GM19043 (cell line): Measurements from ENCODE around the gene WTAP.
"Not testable (repeated sequence)": the region's sequence is repeated elsewhere in the genome, so short reads cannot be mapped to it uniquely, and the experiment has no call there.

Experiments used
- ATAC-seq: cut with Tn5 transposase; IDR thresholded peaks from one replicate; pipeline ENCODE4 v1.9.1; 2021; ENCODE audit warnings: low read depth; ENCODE audit not compliant: unreplicated experiment

Gene WTAP

GRCh38 chr6:159726918-159727716, at the start of gene WTAP:
Gene WTAP, plus strand, starts transcription at chr6:159727506. Its CDS starts 8,760 bp downstream, at chr6:159736266.
- peak; percentile 77 for ATAC-seq

GRCh38 chr6:159677506-159678165, 49.7 kb upstream of the WTAP start:
- no peak for ATAC-seq

GRCh38 chr6:159678574-159678973, 48.7 kb upstream of the WTAP start:
- ATAC-seq: no peak

- ATAC-seq: peak; percentile 50
These were observed 47.9 kb upstream of the WTAP start for GRCh38 chr6:159679091-159680077.

GRCh38 chr6:159680104-159680503, 47.2 kb upstream of the WTAP start:
- no peak for ATAC-seq

GRCh38 chr6:159681191-159681880, 46.0 kb upstream of the WTAP start:
- no peak for ATAC-seq

- ATAC-seq: no peak
These were observed 45.0 kb upstream of the WTAP start for GRCh38 chr6:159682295-159682694.

- ATAC-seq: no peak
These were observed 44.5 kb upstream of the WTAP start for GRCh38 chr6:159682810-159683209.

GRCh38 chr6:159684013-159684304, 43.3 kb upstream of the WTAP start:
- ATAC-seq: no peak

GRCh38 chr6:159686040-159686439, 41.3 kb upstream of the WTAP start:
- ATAC-seq: no peak

- ATAC-seq: no peak
These were observed 40.6 kb upstream of the WTAP start for GRCh38 chr6:159686703-159687102.

- ATAC-seq: no peak
These were observed 40.0 kb upstream of the WTAP start for GRCh38 chr6:159687341-159687740.

- ATAC-seq: no peak
These were observed 38.9 kb upstream of the WTAP start for GRCh38 chr6:159688266-159688905.

GRCh38 chr6:159689001-159689400, 38.3 kb upstream of the WTAP start:
- ATAC-seq: no peak

GRCh38 chr6:159690135-159690534, 37.2 kb upstream of the WTAP start:
- ATAC-seq: not testable (repeated sequence)

GRCh38 chr6:159691133-159691962, 36.0 kb upstream of the WTAP start:
- no peak for ATAC-seq

- ATAC-seq: no peak
These were observed 35.4 kb upstream of the WTAP start for GRCh38 chr6:159691963-159692287.

- peak; percentile 33 for ATAC-seq
These were observed 34.8 kb upstream of the WTAP start for GRCh38 chr6:159692303-159693127.
